ENCODE results near the gene ICE2. TPM values are rescaled to one million over a fixed set of nuclear protein-coding genes. Genes with fewer than 3 reads are reported as not detected.

The ICE2 gene
- total and polyA plus RNA-seq, 3 experiments from 2014 or later: 51.7 to 59.5 (median 57.5) TPM

- no peak overlapping the region for H3K4me3 ChIP-seq (ENCODE audit: low read length)
- H3K9me3 Mint-ChIP-seq: no peaks in the 10 kb centered on the region
- peaks cover 21% of the 10 kb centered on the region for H3K36me3 ChIP-seq (ENCODE audit: insufficient read depth, low read length)
- peak overlapping the region; percentile 60 to 96 (median 78) for H3K27ac Mint-ChIP-seq
- ChIA-PET CTCF (interaction anchor here (0.6 to 2.9 kb wide), 41 partner anchors 9 to 423 kb away, joined by 3 to 23 read pairs (median 6); no protein-coding TSS in a partner anchor), POLR2A (interaction anchor here (1.0 to 1.7 kb wide), 5 partner anchors 9 to 123 kb away, joined by 3 to 5 read pairs (median 4); partner anchors contain the start of gene ANXA2)
- peak; percentile 62 to 83 (median 70) for DNase-seq
- H3K4me3 Mint-ChIP-seq: peak overlapping the region in 2 of 7 donors; percentile 23 to 53
- peaks cover 60 to 84% (median 73%) of the 10 kb centered on the region in 3 donors for H3K4me1 Mint-ChIP-seq
- H3K27ac ChIP-seq (ENCODE audit: low read depth, low read length): no peak overlapping the region
- H3K4me1 ChIP-seq (ENCODE audit: insufficient read depth, low read length): peaks cover 14% of the 10 kb centered on the region
- H3K27me3 ChIP-seq (ENCODE audit: insufficient read depth, low read length, poor library complexity, severe bottlenecking): no peaks in the 10 kb centered on the region
- H3K27me3 Mint-ChIP-seq: no peaks in the 10 kb centered on the region
- peaks cover 4 to 75% (median 20%) of the 10 kb centered on the region in 3 donors for H3K36me3 Mint-ChIP-seq
- no peaks in the 10 kb centered on the region for H3K9me3 ChIP-seq (ENCODE audit: low read length)
Measured at GRCh38 chr15:60520825-60521368, 42.0 kb upstream of the ICE2 start.

GRCh38 chr15:60520013-60520824 is 41.3 kb upstream of the ICE2 start:
- no peak for DNase-seq
- Mint-ChIP-seq H3K27ac (peak overlapping the region; percentile 60 to 96 (median 80)), H3K36me3 (peaks cover 4 to 72% (median 20%) of the 10 kb centered on the region in 3 donors), H3K4me1 (peaks cover 55 to 81% (median 66%) of the 10 kb centered on the region in 3 donors), H3K4me3 (peak overlapping the region in 3 of 7 donors; percentile 23 to 53 (median 32)), H3K27me3 (no peaks in the 10 kb centered on the region), H3K9me3 (no peaks in the 10 kb centered on the region)
- H3K4me1 ChIP-seq (ENCODE audit: insufficient read depth, low read length): peaks cover 14% of the 10 kb centered on the region
- H3K9me3 ChIP-seq (ENCODE audit: low read length): no peaks in the 10 kb centered on the region
- H3K36me3 ChIP-seq (ENCODE audit: insufficient read depth, low read length): peaks cover 21% of the 10 kb centered on the region
- ChIA-PET CTCF (interaction anchor here (0.7 to 2.9 kb wide), 39 partner anchors 8 to 424 kb away, joined by 3 to 23 read pairs (median 7); no protein-coding TSS in a partner anchor), POLR2A (interaction anchor here (1.0 to 1.7 kb wide), 5 partner anchors 9 to 123 kb away, joined by 3 to 5 read pairs (median 4); partner anchors contain the start of gene ANXA2)
- no peaks in the 10 kb centered on the region for H3K27me3 ChIP-seq (ENCODE audit: insufficient read depth, low read length, poor library complexity, severe bottlenecking)
- no peak overlapping the region for H3K27ac ChIP-seq (ENCODE audit: low read depth, low read length)
- no peak overlapping the region for H3K4me3 ChIP-seq (ENCODE audit: low read length)

- Mint-ChIP-seq H3K9me3 (no peaks in the 10 kb centered on the region), H3K27ac (peak overlapping the region; percentile 15 to 96 (median 80)), H3K27me3 (no peaks in the 10 kb centered on the region), H3K4me1 (peaks cover 45 to 77% (median 60%) of the 10 kb centered on the region in 3 donors), H3K4me3 (peak overlapping the region in 1 of 7 donors; percentile 53), H3K36me3 (peaks cover 4 to 72% (median 17%) of the 10 kb centered on the region in 3 donors)
- Histone ChIP-seq H3K27ac (ENCODE audit: low read depth, low read length) (no peak overlapping the region), H3K27me3 (ENCODE audit: insufficient read depth, low read length, poor library complexity, severe bottlenecking) (no peaks in the 10 kb centered on the region), H3K4me1 (ENCODE audit: insufficient read depth, low read length) (peaks cover 14% of the 10 kb centered on the region), H3K36me3 (ENCODE audit: insufficient read depth, low read length) (peaks cover 18% of the 10 kb centered on the region), H3K4me3 (ENCODE audit: low read length) (no peak overlapping the region), H3K9me3 (ENCODE audit: low read length) (no peaks in the 10 kb centered on the region)
- ChIA-PET POLR2A (interaction anchor here (0.7 kb wide), 1 partner anchor 54 kb away, joined by 3 read pairs; no protein-coding TSS in a partner anchor), CTCF (interaction anchor here (2.2 to 2.9 kb wide), 3 partner anchors 12 to 31 kb away, joined by 9 to 17 read pairs (median 15); no protein-coding TSS in a partner anchor)
- no peak for DNase-seq
Measured at GRCh38 chr15:60519218-60519617, 40.3 kb upstream of the ICE2 start.

- POLR2A ChIA-PET: no interaction called here
- Mint-ChIP-seq H3K4me3 (no peak overlapping the region), H3K9me3 (no peaks in the 10 kb centered on the region), H3K36me3 (peaks cover 4 to 72% (median 19%) of the 10 kb centered on the region in 3 donors), H3K27ac (peak overlapping the region in 6 of 8 donors; percentile 26 to 97 (median 74)), H3K27me3 (no peaks in the 10 kb centered on the region), H3K4me1 (peaks cover 42 to 76% (median 61%) of the 10 kb centered on the region in 3 donors)
- no peak for DNase-seq
- Histone ChIP-seq H3K27ac (ENCODE audit: low read depth, low read length) (no peak overlapping the region), H3K9me3 (ENCODE audit: low read length) (no peaks in the 10 kb centered on the region), H3K4me3 (ENCODE audit: low read length) (no peak overlapping the region), H3K36me3 (ENCODE audit: insufficient read depth, low read length) (peaks cover 24% of the 10 kb centered on the region), H3K4me1 (ENCODE audit: insufficient read depth, low read length) (peaks cover 14% of the 10 kb centered on the region), H3K27me3 (ENCODE audit: insufficient read depth, low read length, poor library complexity, severe bottlenecking) (no peaks in the 10 kb centered on the region)
- CTCF ChIA-PET: interaction anchor here (1.6 to 3.2 kb wide), 2 partner anchors 33 to 398 kb away, joined by 4 to 13 read pairs; no protein-coding TSS in a partner anchor
Measured at GRCh38 chr15:60518511-60518910, 39.6 kb upstream of the ICE2 start.

- POLR2A ChIA-PET: no interaction called here
- Histone ChIP-seq H3K9me3 (ENCODE audit: low read length) (no peaks in the 10 kb centered on the region), H3K27me3 (ENCODE audit: insufficient read depth, low read length, poor library complexity, severe bottlenecking) (no peaks in the 10 kb centered on the region), H3K27ac (ENCODE audit: low read depth, low read length) (no peak overlapping the region), H3K4me3 (ENCODE audit: low read length) (no peak overlapping the region), H3K36me3 (ENCODE audit: insufficient read depth, low read length) (peaks cover 40% of the 10 kb centered on the region), H3K4me1 (ENCODE audit: insufficient read depth, low read length) (peaks cover 14% of the 10 kb centered on the region)
- peaks cover 0 to 3% of the 10 kb centered on the region in 2 donors for H3K27me3 Mint-ChIP-seq
- H3K9me3 Mint-ChIP-seq: no peaks in the 10 kb centered on the region
- H3K4me1 Mint-ChIP-seq: peaks cover 46 to 78% (median 57%) of the 10 kb centered on the region in 3 donors
- no peak overlapping the region for H3K4me3 Mint-ChIP-seq
- peaks cover 12 to 85% (median 23%) of the 10 kb centered on the region in 3 donors for H3K36me3 Mint-ChIP-seq
- no peak for DNase-seq
- CTCF ChIA-PET: no interaction called here
- H3K27ac Mint-ChIP-seq: peak overlapping the region in 4 of 8 donors; percentile 46 to 68 (median 56)
Measured at GRCh38 chr15:60514261-60514881, 35.4 kb upstream of the ICE2 start.

- peaks cover 11 to 88% (median 24%) of the 10 kb centered on the region in 3 donors for H3K36me3 Mint-ChIP-seq
- Histone ChIP-seq H3K36me3 (ENCODE audit: insufficient read depth, low read length) (peaks cover 37% of the 10 kb centered on the region), H3K4me3 (ENCODE audit: low read length) (no peak overlapping the region), H3K4me1 (ENCODE audit: insufficient read depth, low read length) (peaks cover 13% of the 10 kb centered on the region), H3K27ac (ENCODE audit: low read depth, low read length) (no peak overlapping the region), H3K9me3 (ENCODE audit: low read length) (no peaks in the 10 kb centered on the region), H3K27me3 (ENCODE audit: insufficient read depth, low read length, poor library complexity, severe bottlenecking) (no peaks in the 10 kb centered on the region)
- H3K27me3 Mint-ChIP-seq: peaks cover 0 to 3% of the 10 kb centered on the region in 2 donors
- H3K27ac Mint-ChIP-seq: peak overlapping the region in 4 of 8 donors; percentile 1 to 66 (median 27)
- H3K4me3 Mint-ChIP-seq: no peak overlapping the region
- ChIA-PET POLR2A (no interaction called here), CTCF (no interaction called here)
- DNase-seq: no peak
- H3K9me3 Mint-ChIP-seq: no peaks in the 10 kb centered on the region
- H3K4me1 Mint-ChIP-seq: peaks cover 47 to 81% (median 58%) of the 10 kb centered on the region in 3 donors
Measured at GRCh38 chr15:60513676-60514075, 34.7 kb upstream of the ICE2 start.

- peak overlapping the region; percentile 6 to 95 (median 45) for H3K27ac Mint-ChIP-seq
- H3K9me3 Mint-ChIP-seq: no peaks in the 10 kb centered on the region
- H3K4me3 ChIP-seq (ENCODE audit: low read length): no peak overlapping the region
- H3K27me3 ChIP-seq (ENCODE audit: insufficient read depth, low read length, poor library complexity, severe bottlenecking): no peaks in the 10 kb centered on the region
- CTCF ChIA-PET: interaction anchor here (1.5 to 2.3 kb wide), 2 partner anchors 8 to 405 kb away, joined by 4 to 6 read pairs; no protein-coding TSS in a partner anchor
- DNase-seq: no peak
- no peak overlapping the region for H3K4me3 Mint-ChIP-seq
- no peak overlapping the region for H3K27ac ChIP-seq (ENCODE audit: low read depth, low read length)
- H3K9me3 ChIP-seq (ENCODE audit: low read length): no peaks in the 10 kb centered on the region
- peaks cover 17% of the 10 kb centered on the region for H3K4me1 ChIP-seq (ENCODE audit: insufficient read depth, low read length)
- peaks cover 0 to 3% of the 10 kb centered on the region in 2 donors for H3K27me3 Mint-ChIP-seq
- H3K36me3 ChIP-seq (ENCODE audit: insufficient read depth, low read length): peaks cover 29% of the 10 kb centered on the region
- H3K4me1 Mint-ChIP-seq: peaks cover 49 to 81% (median 58%) of the 10 kb centered on the region in 3 donors
- H3K36me3 Mint-ChIP-seq: peaks cover 11 to 85% (median 24%) of the 10 kb centered on the region in 3 donors
- POLR2A ChIA-PET: no interaction called here
Measured at GRCh38 chr15:60512937-60513336, 34.0 kb upstream of the ICE2 start.
